SK-N-SH treated with all-trans-retinoic acid at 6 μM for 48 hours (cell line): Measurements from ENCODE around the gene PRKRIP1.
"Not testable (repeated sequence)": the region's sequence is repeated elsewhere in the genome, so short reads cannot be mapped to it uniquely, and the experiment has no call there.

Experiments
- CSDC2 ChIP-seq: fragments of 250-450 bp; sonication (Bioruptor Pico); IDR thresholded peaks from 2 replicates; pipeline ENCODE4 v1.5.0; 2020; ENCODE audit warnings: mild to moderate bottlenecking, moderate library complexity
- ISL1 ChIP-seq: fragments of 250-450 bp; sonication (Bioruptor Pico); IDR thresholded peaks from 2 replicates; pipeline ENCODE4 v2.1.2; 2022; ENCODE audit warnings: mild to moderate bottlenecking, moderate library complexity
- PPARA ChIP-seq: fragments of 250-450 bp; sonication (Bioruptor Pico); IDR thresholded peaks from 2 replicates; pipeline ENCODE4 v1.5.0; 2020; ENCODE audit warnings: mild to moderate bottlenecking, borderline replicate concordance
- ZFP3 ChIP-seq: fragments of 250-450 bp; sonication (Bioruptor Pico); IDR thresholded peaks from 2 replicates; pipeline ENCODE4 v1.5.0; 2020; ENCODE audit warnings: mild to moderate bottlenecking, moderate library complexity
- TF ChIP-seq, protein P1 (sequence below): fragments of 250-450 bp; sonication (Bioruptor Pico); IDR thresholded peaks from 2 replicates; pipeline ENCODE4 v1.5.1; 2020; ENCODE audit warnings: low read depth, mild to moderate bottlenecking, moderate library complexity

GRCh38 chr7:102408530-102408929 lies 12.4 kb downstream of the PRKRIP1 start:
- not testable (repeated sequence) for TF ChIP-seq CSDC2; ISL1 (CRISPR knock-in tag); PPARA (CRISPR knock-in tag); ZFP3 (CRISPR knock-in tag)
- TF ChIP-seq, protein P1, sequence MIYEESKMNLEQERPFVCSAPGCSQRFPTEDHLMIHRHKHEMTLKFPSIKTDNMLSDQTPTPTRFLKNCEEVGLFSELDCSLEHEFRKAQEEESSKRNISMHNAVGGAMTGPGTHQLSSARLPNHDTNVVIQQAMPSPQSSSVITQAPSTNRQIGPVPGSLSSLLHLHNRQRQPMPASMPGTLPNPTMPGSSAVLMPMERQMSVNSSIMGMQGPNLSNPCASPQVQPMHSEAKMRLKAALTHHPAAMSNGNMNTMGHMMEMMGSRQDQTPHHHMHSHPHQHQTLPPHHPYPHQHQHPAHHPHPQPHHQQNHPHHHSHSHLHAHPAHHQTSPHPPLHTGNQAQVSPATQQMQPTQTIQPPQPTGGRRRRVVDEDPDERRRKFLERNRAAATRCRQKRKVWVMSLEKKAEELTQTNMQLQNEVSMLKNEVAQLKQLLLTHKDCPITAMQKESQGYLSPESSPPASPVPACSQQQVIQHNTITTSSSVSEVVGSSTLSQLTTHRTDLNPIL = not testable (repeated sequence)
